ENCODE data around the gene MARCHF11.

DNA sequence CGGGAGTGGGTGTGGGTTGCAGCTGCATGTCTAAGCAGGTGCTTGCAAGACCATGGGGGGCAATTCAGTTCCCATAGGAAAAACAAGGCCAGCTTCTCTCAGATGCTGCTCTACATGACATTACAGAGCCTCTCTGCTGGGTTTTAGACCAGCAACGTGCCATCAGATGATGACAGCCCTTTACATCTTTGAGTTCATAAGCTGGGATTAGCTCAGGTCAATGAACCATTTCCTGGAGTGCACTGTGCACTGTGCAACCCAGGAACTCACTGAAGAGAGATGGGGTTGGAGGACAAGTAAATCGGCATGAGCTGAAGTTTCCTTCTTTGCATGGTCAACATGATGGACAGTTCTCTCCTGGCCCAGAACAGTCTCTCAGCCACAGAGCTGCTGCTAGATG lies 160.6 kb downstream of the MARCHF11 start:
- TF ChIP-seq EZH2 (IDR thresholded peaks at IDR 0.05), result no peak
- TF ChIP-seq, protein P1, sequence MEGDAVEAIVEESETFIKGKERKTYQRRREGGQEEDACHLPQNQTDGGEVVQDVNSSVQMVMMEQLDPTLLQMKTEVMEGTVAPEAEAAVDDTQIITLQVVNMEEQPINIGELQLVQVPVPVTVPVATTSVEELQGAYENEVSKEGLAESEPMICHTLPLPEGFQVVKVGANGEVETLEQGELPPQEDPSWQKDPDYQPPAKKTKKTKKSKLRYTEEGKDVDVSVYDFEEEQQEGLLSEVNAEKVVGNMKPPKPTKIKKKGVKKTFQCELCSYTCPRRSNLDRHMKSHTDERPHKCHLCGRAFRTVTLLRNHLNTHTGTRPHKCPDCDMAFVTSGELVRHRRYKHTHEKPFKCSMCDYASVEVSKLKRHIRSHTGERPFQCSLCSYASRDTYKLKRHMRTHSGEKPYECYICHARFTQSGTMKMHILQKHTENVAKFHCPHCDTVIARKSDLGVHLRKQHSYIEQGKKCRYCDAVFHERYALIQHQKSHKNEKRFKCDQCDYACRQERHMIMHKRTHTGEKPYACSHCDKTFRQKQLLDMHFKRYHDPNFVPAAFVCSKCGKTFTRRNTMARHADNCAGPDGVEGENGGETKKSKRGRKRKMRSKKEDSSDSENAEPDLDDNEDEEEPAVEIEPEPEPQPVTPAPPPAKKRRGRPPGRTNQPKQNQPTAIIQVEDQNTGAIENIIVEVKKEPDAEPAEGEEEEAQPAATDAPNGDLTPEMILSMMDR (IDR thresholded peaks at IDR 0.05), result no peak
- TF ChIP-seq EZH2phosphoT487 (IDR thresholded peaks at IDR 0.05), result no peak

Data from neural progenitor cell (in vitro differentiated cells).